OCI-LY1 (cell line): ENCODE measurements around the gene TSPYL4.

ENCODE experiments used
- H2AFZ ChIP-seq: fragments of 200-600 bp; sonication (generic), shearing (Covaris generic); 2 replicates; pipeline ENCODE4 v1.6.0; 2014; ENCODE audit warnings: antibody characterized with exemption, mild to moderate bottlenecking, low read length
- H3F3A ChIP-seq: fragments of 200-600 bp; sonication (generic), shearing (Covaris generic); 2 replicates; pipeline ENCODE4 v1.6.0; 2014; ENCODE audit warnings: mild to moderate bottlenecking, antibody characterized with exemption, low read length, moderate library complexity; ENCODE audit not compliant: insufficient read depth
- H3K27ac ChIP-seq: fragments of 200-600 bp; sonication (generic); 2 replicates; pipeline ENCODE4 v1.5.1; 2014; ENCODE audit warnings: low read length, mixed run types, mild to moderate bottlenecking, low read depth; ENCODE audit not compliant: poor library complexity, severe bottlenecking
- H3K27me3 ChIP-seq: fragments of 200-600 bp; sonication (generic); 2 replicates; pipeline ENCODE4 v1.6.0; 2014; ENCODE audit warnings: antibody characterized with exemption, mild to moderate bottlenecking, low read length, moderate library complexity; ENCODE audit not compliant: insufficient read depth
- H3K36me3 ChIP-seq: fragments of 200-600 bp; sonication (generic); 2 replicates; pipeline ENCODE4 v1.6.1; 2014; ENCODE audit warnings: mild to moderate bottlenecking, antibody characterized with exemption, low read length, moderate library complexity, mixed read lengths; ENCODE audit not compliant: insufficient read depth
- H3K4me1 ChIP-seq: fragments of 200-600 bp; sonication (generic); 2 replicates; pipeline ENCODE4 v1.5.1; 2014; ENCODE audit warnings: mild to moderate bottlenecking, low read length, moderate library complexity; ENCODE audit not compliant: insufficient read depth, severe bottlenecking
- H3K4me2 ChIP-seq: fragments of 200-600 bp; sonication (generic), shearing (Covaris generic); 2 replicates; pipeline ENCODE4 v1.6.1; 2014; ENCODE audit warnings: low read length
- H3K4me3 ChIP-seq: fragments of 200-600 bp; sonication (generic); 2 replicates; pipeline ENCODE4 v1.5.1; 2014; ENCODE audit warnings: low read length, low read depth, mild to moderate bottlenecking, mixed read lengths; ENCODE audit not compliant: poor library complexity, severe bottlenecking
- H3K79me2 ChIP-seq: fragments of 200-600 bp; shearing (Covaris generic); 2 replicates; pipeline ENCODE4 v1.6.1; 2016; ENCODE audit warnings: mixed run types, low read length, mixed read lengths; ENCODE audit not compliant: insufficient read depth
- H3K9ac ChIP-seq: fragments of 200-600 bp; sonication (generic), shearing (Covaris generic); 2 replicates; pipeline ENCODE4 v1.6.1; 2014; ENCODE audit warnings: mild to moderate bottlenecking, low read length, mixed read lengths
- H3K9me2 ChIP-seq: fragments of 200-600 bp; sonication (generic), shearing (Covaris generic); 2 replicates; pipeline ENCODE4 v1.6.1; 2014; ENCODE audit warnings: low read depth, mild to moderate bottlenecking, low read length, mixed read lengths
- H3K9me3 ChIP-seq: fragments of 200-600 bp; shearing (Covaris generic); 2 replicates; pipeline ENCODE4 v1.6.1; 2014; ENCODE audit warnings: low read length, mixed read lengths
- H4K20me1 ChIP-seq: fragments of 200-600 bp; sonication (generic), shearing (Covaris generic); 2 replicates; pipeline ENCODE4 v1.6.0; 2016; ENCODE audit warnings: mild to moderate bottlenecking, low read length; ENCODE audit not compliant: insufficient read depth
- EZH2 ChIP-seq: fragments of 200-600 bp; sonication (generic), shearing (Covaris generic); IDR thresholded peaks from 2 replicates; pipeline ENCODE4 v1.8.0; 2017; ENCODE audit warnings: borderline replicate concordance, mixed run types, mild to moderate bottlenecking, antibody characterized with exemption, low read length, moderate library complexity, mixed read lengths
- TF ChIP-seq, protein P1 (sequence below): fragments of 200-600 bp; sonication (generic), shearing (Covaris generic); IDR thresholded peaks from 2 replicates; pipeline ENCODE4 v1.5.1; 2017; ENCODE audit warnings: mild to moderate bottlenecking, antibody characterized with exemption, low read length, moderate library complexity, mixed read lengths

The TSPYL4 gene

GRCh38 chr6:116206231-116206903, 47.5 kb downstream of the TSPYL4 start:
- no peaks in the 10 kb centered on the region for H4K20me1 ChIP-seq
- H3K4me1 ChIP-seq, result no peaks in the 10 kb centered on the region
- no peaks in the 10 kb centered on the region for H3K27me3 ChIP-seq
- H3K9me3 ChIP-seq, result no peaks in the 10 kb centered on the region
- TF ChIP-seq, protein P1, sequence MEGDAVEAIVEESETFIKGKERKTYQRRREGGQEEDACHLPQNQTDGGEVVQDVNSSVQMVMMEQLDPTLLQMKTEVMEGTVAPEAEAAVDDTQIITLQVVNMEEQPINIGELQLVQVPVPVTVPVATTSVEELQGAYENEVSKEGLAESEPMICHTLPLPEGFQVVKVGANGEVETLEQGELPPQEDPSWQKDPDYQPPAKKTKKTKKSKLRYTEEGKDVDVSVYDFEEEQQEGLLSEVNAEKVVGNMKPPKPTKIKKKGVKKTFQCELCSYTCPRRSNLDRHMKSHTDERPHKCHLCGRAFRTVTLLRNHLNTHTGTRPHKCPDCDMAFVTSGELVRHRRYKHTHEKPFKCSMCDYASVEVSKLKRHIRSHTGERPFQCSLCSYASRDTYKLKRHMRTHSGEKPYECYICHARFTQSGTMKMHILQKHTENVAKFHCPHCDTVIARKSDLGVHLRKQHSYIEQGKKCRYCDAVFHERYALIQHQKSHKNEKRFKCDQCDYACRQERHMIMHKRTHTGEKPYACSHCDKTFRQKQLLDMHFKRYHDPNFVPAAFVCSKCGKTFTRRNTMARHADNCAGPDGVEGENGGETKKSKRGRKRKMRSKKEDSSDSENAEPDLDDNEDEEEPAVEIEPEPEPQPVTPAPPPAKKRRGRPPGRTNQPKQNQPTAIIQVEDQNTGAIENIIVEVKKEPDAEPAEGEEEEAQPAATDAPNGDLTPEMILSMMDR, result no peak
- no peak for TF ChIP-seq EZH2
- no peak overlapping the region for H3K4me2 ChIP-seq
- H3K79me2 ChIP-seq, result no peaks in the 10 kb centered on the region
- no peaks in the 10 kb centered on the region for H3K9me2 ChIP-seq
- H3K36me3 ChIP-seq, result no peaks in the 10 kb centered on the region
- no peak overlapping the region for H3K9ac ChIP-seq
- H3F3A ChIP-seq, result no peaks in the 10 kb centered on the region
- H2AFZ ChIP-seq, result no peak overlapping the region
- H3K27ac ChIP-seq, result no peak overlapping the region
- no peak overlapping the region for H3K4me3 ChIP-seq

DNA sequence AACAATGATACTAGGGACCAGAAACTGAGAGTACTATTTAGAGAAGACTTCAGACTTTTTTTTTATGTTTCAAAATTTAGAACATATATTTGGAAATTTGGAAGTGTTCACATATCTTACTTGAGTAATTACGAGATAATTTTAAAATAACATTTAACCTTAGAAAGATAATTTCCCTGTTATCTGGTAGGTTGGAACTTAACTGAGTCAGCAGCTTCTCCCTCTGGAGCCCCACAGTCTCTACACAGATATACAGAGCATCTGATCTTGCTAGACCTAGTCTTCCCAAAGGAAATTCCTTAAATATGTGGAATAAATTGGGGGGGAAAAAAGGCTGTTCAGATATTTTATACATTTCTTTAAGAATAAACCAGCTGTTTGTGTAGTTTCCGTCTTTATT, 48.6 kb downstream of the TSPYL4 start:
- H3K4me2 ChIP-seq, result no peak overlapping the region

GRCh38 chr6:116201538-116201937, 52.3 kb downstream of the TSPYL4 start:
- TF ChIP-seq EZH2, result no peak
- TF ChIP-seq, protein P1, result no peak
- Histone ChIP-seq H3K27me3 (no peaks in the 10 kb centered on the region), H3F3A (no peaks in the 10 kb centered on the region), H3K27ac (no peak overlapping the region), H3K9me3 (no peaks in the 10 kb centered on the region), H3K9me2 (no peaks in the 10 kb centered on the region), H3K4me2 (no peak overlapping the region), H3K9ac (no peak overlapping the region), H3K36me3 (no peaks in the 10 kb centered on the region), H3K79me2 (no peaks in the 10 kb centered on the region), H3K4me1 (no peaks in the 10 kb centered on the region), H4K20me1 (no peaks in the 10 kb centered on the region), H2AFZ (no peak overlapping the region), H3K4me3 (no peak overlapping the region)

More for the DNA sequence above, 48.6 kb downstream of the TSPYL4 start:
- no peaks in the 10 kb centered on the region for H4K20me1 ChIP-seq
- H3K9ac ChIP-seq, result no peak overlapping the region
- no peaks in the 10 kb centered on the region for H3K9me3 ChIP-seq
- no peak overlapping the region for H3K4me3 ChIP-seq
- H3K4me1 ChIP-seq, result no peaks in the 10 kb centered on the region
- H3K27me3 ChIP-seq, result no peaks in the 10 kb centered on the region
- H2AFZ ChIP-seq, result no peak overlapping the region
- no peaks in the 10 kb centered on the region for H3F3A ChIP-seq
- TF ChIP-seq, protein P1, result no peak
- no peaks in the 10 kb centered on the region for H3K9me2 ChIP-seq
- H3K79me2 ChIP-seq, result no peaks in the 10 kb centered on the region
- H3K36me3 ChIP-seq, result no peaks in the 10 kb centered on the region
- H3K27ac ChIP-seq, result no peak overlapping the region
